WTC11 (cell line): ENCODE data around the gene ING5. TPM values are rescaled to one million over a fixed set of nuclear protein-coding genes. Genes with fewer than 3 reads are reported as not detected.

Source experiments
- ATAC-seq: fragments of 200-7000 bp; cut with Tn5 transposase; 2 replicates; pipeline ENCODE4 v1.10.0; 2021; ENCODE audit warnings: mild to moderate bottlenecking, moderate library complexity
- CTCF ChIA-PET: fragments of 300-600 bp; sonication (Branson Sonifier 250); formaldehyde crosslinking; loops from one replicate; lab custom pipeline; 2021; ENCODE audit warnings: antibody characterized with exemption; lab: Charles Lee
- POLR2A ChIA-PET: fragments of 350-600 bp; sonication (Branson Sonifier 250); formaldehyde crosslinking; loops from one replicate; lab custom pipeline; 2021; ENCODE audit warnings: antibody characterized with exemption; lab: Charles Lee
- DNase-seq: peaks from one replicate; pipeline ENCODE4 v3.0.0; 2021; ENCODE audit warnings: low spot score
- H3K27ac Mint-ChIP-seq: 2 replicates; pipeline ENCODE4 v1.8.0; 2021; ENCODE audit warnings: mixed read lengths
- H3K27me3 Mint-ChIP-seq: 2 replicates; pipeline ENCODE4 v1.8.0; 2021; ENCODE audit warnings: low read depth, mild to moderate bottlenecking, moderate library complexity, mixed read lengths
- H3K36me3 Mint-ChIP-seq: 2 replicates; pipeline ENCODE4 v1.8.0; 2021; ENCODE audit warnings: mixed read lengths
- H3K4me1 Mint-ChIP-seq: 2 replicates; pipeline ENCODE4 v1.8.0; 2022; ENCODE audit warnings: mixed read lengths
- H3K4me3 Mint-ChIP-seq: 2 replicates; pipeline ENCODE4 v1.8.0; 2021; ENCODE audit warnings: mild to moderate bottlenecking, moderate library complexity, mixed read lengths
- H3K9me3 Mint-ChIP-seq: 2 replicates; pipeline ENCODE4 v1.8.0; 2021; ENCODE audit warnings: mixed read lengths
- ATF3 ChIP-seq: sonication (generic); formaldehyde crosslinking; conservative IDR thresholded peaks from 2 replicates; pipeline ENCODE4 v1.8.1; 2022; ENCODE audit warnings: mild to moderate bottlenecking, missing genetic modification reagents
- FOXK1 ChIP-seq: sonication (generic); formaldehyde crosslinking; IDR thresholded peaks from 2 replicates; pipeline ENCODE4 v1.8.0; 2022; ENCODE audit warnings: mild to moderate bottlenecking, moderate library complexity, missing genetic modification reagents
- GABPB1 ChIP-seq: sonication (generic); formaldehyde crosslinking; IDR thresholded peaks from 2 replicates; pipeline ENCODE4 v1.8.1; 2023; ENCODE audit warnings: mild to moderate bottlenecking, missing genetic modification reagents
- NFE2L1 ChIP-seq: sonication (generic); formaldehyde crosslinking; IDR thresholded peaks from 2 replicates; pipeline ENCODE4 v1.8.1; 2023; ENCODE audit warnings: missing genetic modification reagents
- NR1H2 ChIP-seq: sonication (generic); formaldehyde crosslinking; IDR thresholded peaks from 2 replicates; pipeline ENCODE4 v1.9.0; 2021; ENCODE audit warnings: mild to moderate bottlenecking, moderate library complexity, missing genetic modification reagents
- NR3C1 ChIP-seq: sonication (generic); formaldehyde crosslinking; conservative IDR thresholded peaks from 2 replicates; pipeline ENCODE4 v1.8.1; 2023; ENCODE audit warnings: low read depth, mild to moderate bottlenecking, missing genetic modification reagents
- RELA ChIP-seq: sonication (generic); formaldehyde crosslinking; IDR thresholded peaks from 2 replicates; pipeline ENCODE4 v1.8.1; 2022; ENCODE audit warnings: missing genetic modification reagents, mild to moderate bottlenecking, borderline replicate concordance
- SOX15 ChIP-seq: fragments of 250-450 bp; sonication (Bioruptor Pico); IDR thresholded peaks from 2 replicates; pipeline ENCODE4 v1.9.0; 2021; ENCODE audit warnings: mild to moderate bottlenecking
- TEAD4 ChIP-seq: sonication (generic); formaldehyde crosslinking; IDR thresholded peaks from 2 replicates; pipeline ENCODE4 v1.8.0; 2022; ENCODE audit warnings: mild to moderate bottlenecking, missing genetic modification reagents
- TP53 ChIP-seq: sonication (generic); formaldehyde crosslinking; IDR thresholded peaks from 2 replicates; pipeline ENCODE4 v1.8.1; 2023; ENCODE audit warnings: mild to moderate bottlenecking, missing genetic modification reagents
- USF2 ChIP-seq: sonication (generic); formaldehyde crosslinking; IDR thresholded peaks from 2 replicates; pipeline ENCODE4 v1.8.1; 2023; ENCODE audit warnings: mild to moderate bottlenecking, missing genetic modification reagents, moderate library complexity
- ZBTB21 ChIP-seq: sonication (generic); formaldehyde crosslinking; IDR thresholded peaks from 2 replicates; pipeline ENCODE4 v1.8.1; 2023; ENCODE audit warnings: mild to moderate bottlenecking, missing genetic modification reagents, borderline replicate concordance
- ZNF121 ChIP-seq: sonication (generic); formaldehyde crosslinking; IDR thresholded peaks from 2 replicates; pipeline ENCODE4 v1.8.0; 2023; ENCODE audit warnings: missing genetic modification reagents
- ZNF232 ChIP-seq: sonication (generic); formaldehyde crosslinking; IDR thresholded peaks from 2 replicates; pipeline ENCODE4 v1.8.0; 2022; ENCODE audit warnings: mild to moderate bottlenecking, missing genetic modification reagents
- ZNF263 ChIP-seq: sonication (generic); formaldehyde crosslinking; IDR thresholded peaks from 2 replicates; pipeline ENCODE4 v1.8.1; 2022; ENCODE audit warnings: low read depth, mild to moderate bottlenecking, moderate library complexity, missing genetic modification reagents
- ZNF317 ChIP-seq: sonication (generic); formaldehyde crosslinking; IDR thresholded peaks from 2 replicates; pipeline ENCODE4 v1.8.1; 2023; ENCODE audit warnings: low read depth, mild to moderate bottlenecking, moderate library complexity, missing genetic modification reagents, borderline replicate concordance
- ZNF396 ChIP-seq: fragments of 250-450 bp; sonication (Bioruptor Pico); IDR thresholded peaks from 2 replicates; pipeline ENCODE4 v1.8.0; 2021; ENCODE audit warnings: mild to moderate bottlenecking, moderate library complexity, borderline replicate concordance
- ZNF423 ChIP-seq: fragments of 250-450 bp; sonication (Bioruptor Pico); IDR thresholded peaks from 2 replicates; pipeline ENCODE4 v2.1.2; 2022; ENCODE audit warnings: mild to moderate bottlenecking, moderate library complexity
- ZNF671 ChIP-seq: fragments of 250-450 bp; sonication (Bioruptor Pico); IDR thresholded peaks from 2 replicates; pipeline ENCODE4 v1.8.0; 2021; ENCODE audit warnings: mild to moderate bottlenecking
- total RNA-seq: library from RNA; stranded (reverse); gene quantifications from 3 replicates; pipeline ENCODE4 v1.2.3, GENCODE V29; 2021
- TF ChIP-seq, protein P1 (sequence below): sonication (generic); formaldehyde crosslinking; IDR thresholded peaks from 2 replicates; pipeline ENCODE4 v1.8.0; 2022; ENCODE audit warnings: mild to moderate bottlenecking, missing genetic modification reagents
- TF ChIP-seq, protein P2 (sequence below): fragments of 250-450 bp; sonication (Bioruptor Pico); IDR thresholded peaks from 2 replicates; pipeline ENCODE4 v1.9.0; 2021; ENCODE audit warnings: moderate library complexity, mild to moderate bottlenecking, inconsistent platforms, borderline replicate concordance
- TF ChIP-seq, protein P3 (sequence below): sonication (generic); formaldehyde crosslinking; IDR thresholded peaks from 2 replicates; pipeline ENCODE4 v1.8.1; 2022; ENCODE audit warnings: low read depth, missing genetic modification reagents, borderline replicate concordance
- TF ChIP-seq, protein P4 (sequence below): sonication (generic); formaldehyde crosslinking; IDR thresholded peaks from 2 replicates; pipeline ENCODE4 v1.8.1; 2023; ENCODE audit warnings: mild to moderate bottlenecking, moderate library complexity, missing genetic modification reagents
- TF ChIP-seq, protein P5 (sequence below): sonication (generic); formaldehyde crosslinking; IDR thresholded peaks from 2 replicates; pipeline ENCODE4 v1.8.1; 2023; ENCODE audit warnings: mild to moderate bottlenecking, missing genetic modification reagents, moderate library complexity

ING5 gene
- total RNA-seq, 1 experiment from 2014 or later = 43.1 TPM

DNA sequence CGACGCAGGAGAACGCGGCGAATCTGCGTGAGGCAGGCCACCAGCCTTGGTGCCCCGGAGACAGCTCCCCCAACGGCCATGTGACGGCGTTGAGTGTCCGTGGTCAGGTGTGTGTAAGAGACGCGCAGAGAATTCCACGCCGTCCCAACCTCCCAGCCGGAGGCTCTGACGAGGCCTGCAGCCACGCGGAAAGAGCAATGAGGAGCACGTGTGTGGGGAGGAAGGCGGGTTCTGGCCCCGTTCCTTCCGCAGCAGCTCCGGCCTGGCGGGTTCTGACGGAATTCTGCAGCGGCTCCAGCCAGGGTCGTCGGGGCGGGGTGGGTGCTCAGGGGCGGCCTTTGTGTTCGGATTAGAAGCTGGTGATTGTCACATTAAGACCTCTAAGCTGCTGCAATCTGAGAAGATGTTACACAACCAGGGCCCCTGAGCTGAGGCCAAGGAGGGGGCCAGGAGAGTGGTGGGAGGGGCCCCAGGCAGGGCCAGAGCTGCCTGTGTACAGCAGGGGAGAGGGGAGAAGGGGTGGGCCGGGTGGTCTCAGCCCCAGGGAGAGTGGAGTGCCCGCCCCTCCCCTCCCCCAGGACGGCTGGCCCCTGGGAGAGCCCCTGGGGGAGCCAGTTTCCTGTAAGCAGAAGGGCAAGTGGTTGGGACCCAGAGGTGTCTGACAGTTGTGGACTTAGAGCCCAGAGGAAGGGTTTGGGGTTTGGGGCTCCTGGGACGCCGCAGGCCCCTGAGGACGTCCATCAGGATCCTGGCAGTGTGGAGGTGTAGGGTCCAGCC, 69.6 kb downstream of the ING5 start:
- Mint-ChIP-seq H3K27me3 (no peaks in the 10 kb centered on the region), H3K27ac (peak overlapping the region; percentile 60; the same call in 1 of the 2 replicates), H3K36me3 (no peaks in the 10 kb centered on the region), H3K9me3 (no peaks in the 10 kb centered on the region), H3K4me3 (no peak overlapping the region), H3K4me1 (peaks cover 12% of the 10 kb centered on the region)
- DNase-seq = peak; percentile 17
- TF ChIP-seq RELA (CRISPR knock-in tag) (no peak), ZNF263 (CRISPR knock-in tag) (peak; percentile 55; the same call in 1 of the 2 replicates), USF2 (CRISPR knock-in tag) (0 out of 2 replicates have a peak, but pooled peaks have one; percentile 28), TEAD4 (CRISPR knock-in tag) (no peak), GABPB1 (CRISPR knock-in tag) (peak; percentile 99), ATF3 (CRISPR knock-in tag) (no peak), ZNF396 (no peak)
- TF ChIP-seq, protein P1, sequence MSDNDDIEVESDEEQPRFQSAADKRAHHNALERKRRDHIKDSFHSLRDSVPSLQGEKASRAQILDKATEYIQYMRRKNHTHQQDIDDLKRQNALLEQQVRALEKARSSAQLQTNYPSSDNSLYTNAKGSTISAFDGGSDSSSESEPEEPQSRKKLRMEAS = peak; percentile 33; the same call in 1 of the 2 replicates
- ChIA-PET POLR2A (no interaction called here), CTCF (interaction anchor here (1.8 kb wide), 1 partner anchor 107 kb away, joined by 4 read pairs; no protein-coding TSS in a partner anchor)
- peak; percentile 18 for ATAC-seq

- no peak overlapping the region for H3K27ac Mint-ChIP-seq
- CTCF ChIA-PET = interaction anchor here (1.8 kb wide), 1 partner anchor 106 kb away, joined by 4 read pairs; no protein-coding TSS in a partner anchor
Observed at GRCh38 chr2:241772063-241772499, 70.2 kb downstream of the ING5 start.

More at GRCh38 chr2:241772063-241772499, 70.2 kb downstream of the ING5 start:
- no peaks in the 10 kb centered on the region for H3K36me3 Mint-ChIP-seq
- no peak for DNase-seq
- H3K9me3 Mint-ChIP-seq = no peaks in the 10 kb centered on the region
- no peaks in the 10 kb centered on the region for H3K27me3 Mint-ChIP-seq
- peaks cover 12% of the 10 kb centered on the region for H3K4me1 Mint-ChIP-seq
- no peak overlapping the region for H3K4me3 Mint-ChIP-seq
- POLR2A ChIA-PET = no interaction called here
- TF ChIP-seq, protein P2, sequence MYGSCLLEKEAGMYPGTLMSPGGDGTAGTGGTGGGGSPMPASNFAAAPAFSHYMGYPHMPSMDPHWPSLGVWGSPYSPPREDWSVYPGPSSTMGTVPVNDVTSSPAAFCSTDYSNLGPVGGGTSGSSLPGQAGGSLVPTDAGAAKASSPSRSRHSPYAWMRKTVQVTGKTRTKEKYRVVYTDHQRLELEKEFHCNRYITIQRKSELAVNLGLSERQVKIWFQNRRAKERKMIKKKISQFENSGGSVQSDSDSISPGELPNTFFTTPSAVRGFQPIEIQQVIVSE (CRISPR knock-in tag) = no peak
- no peak for TF ChIP-seq SOX15 (CRISPR knock-in tag)
- no peak for TF ChIP-seq ZNF232 (CRISPR knock-in tag)
- TF ChIP-seq NR1H2 = no peak
- TF ChIP-seq, protein P3, sequence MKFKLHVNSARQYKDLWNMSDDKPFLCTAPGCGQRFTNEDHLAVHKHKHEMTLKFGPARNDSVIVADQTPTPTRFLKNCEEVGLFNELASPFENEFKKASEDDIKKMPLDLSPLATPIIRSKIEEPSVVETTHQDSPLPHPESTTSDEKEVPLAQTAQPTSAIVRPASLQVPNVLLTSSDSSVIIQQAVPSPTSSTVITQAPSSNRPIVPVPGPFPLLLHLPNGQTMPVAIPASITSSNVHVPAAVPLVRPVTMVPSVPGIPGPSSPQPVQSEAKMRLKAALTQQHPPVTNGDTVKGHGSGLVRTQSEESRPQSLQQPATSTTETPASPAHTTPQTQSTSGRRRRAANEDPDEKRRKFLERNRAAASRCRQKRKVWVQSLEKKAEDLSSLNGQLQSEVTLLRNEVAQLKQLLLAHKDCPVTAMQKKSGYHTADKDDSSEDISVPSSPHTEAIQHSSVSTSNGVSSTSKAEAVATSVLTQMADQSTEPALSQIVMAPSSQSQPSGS (CRISPR knock-in tag) = no peak
- TF ChIP-seq ZBTB21 (CRISPR knock-in tag) = no peak
- no peak for TF ChIP-seq TP53 (CRISPR knock-in tag)
- no peak for TF ChIP-seq NFE2L1 (CRISPR knock-in tag)
- TF ChIP-seq ZNF317 (CRISPR knock-in tag) = no peak
- no peak for TF ChIP-seq ZNF121 (CRISPR knock-in tag)
- no peak for TF ChIP-seq NR3C1 (CRISPR knock-in tag)
- TF ChIP-seq, protein P4, sequence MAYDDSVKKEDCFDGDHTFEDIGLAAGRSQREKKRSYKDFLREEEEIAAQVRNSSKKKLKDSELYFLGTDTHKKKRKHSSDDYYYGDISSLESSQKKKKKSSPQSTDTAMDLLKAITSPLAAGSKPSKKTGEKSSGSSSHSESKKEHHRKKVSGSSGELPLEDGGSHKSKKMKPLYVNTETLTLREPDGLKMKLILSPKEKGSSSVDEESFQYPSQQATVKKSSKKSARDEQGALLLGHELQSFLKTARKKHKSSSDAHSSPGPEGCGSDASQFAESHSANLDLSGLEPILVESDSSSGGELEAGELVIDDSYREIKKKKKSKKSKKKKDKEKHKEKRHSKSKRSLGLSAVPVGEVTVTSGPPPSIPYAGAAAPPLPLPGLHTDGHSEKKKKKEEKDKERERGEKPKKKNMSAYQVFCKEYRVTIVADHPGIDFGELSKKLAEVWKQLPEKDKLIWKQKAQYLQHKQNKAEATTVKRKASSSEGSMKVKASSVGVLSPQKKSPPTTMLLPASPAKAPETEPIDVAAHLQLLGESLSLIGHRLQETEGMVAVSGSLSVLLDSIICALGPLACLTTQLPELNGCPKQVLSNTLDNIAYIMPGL (CRISPR knock-in tag) = no peak
- no peak for TF ChIP-seq ZNF671 (CRISPR knock-in tag)
- TF ChIP-seq ZNF423 (CRISPR knock-in tag) = no peak
- TF ChIP-seq, protein P5, sequence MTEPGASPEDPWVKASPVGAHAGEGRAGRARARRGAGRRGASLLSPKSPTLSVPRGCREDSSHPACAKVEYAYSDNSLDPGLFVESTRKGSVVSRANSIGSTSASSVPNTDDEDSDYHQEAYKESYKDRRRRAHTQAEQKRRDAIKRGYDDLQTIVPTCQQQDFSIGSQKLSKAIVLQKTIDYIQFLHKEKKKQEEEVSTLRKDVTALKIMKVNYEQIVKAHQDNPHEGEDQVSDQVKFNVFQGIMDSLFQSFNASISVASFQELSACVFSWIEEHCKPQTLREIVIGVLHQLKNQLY = no peak
- TF ChIP-seq FOXK1 (CRISPR knock-in tag) = no peak
- ATAC-seq = no peak
